Stimulated activated CD4-positive, alpha-beta T cell treated with anti-CD3 and anti-CD28 coated beads, Interleukin-4, amount 100 ng/mL, for 24 hours (primary cell): ENCODE data around the gene ABLIM2.
"Not testable (repeated sequence)": the region's sequence is repeated elsewhere in the genome, so short reads cannot be mapped to it uniquely, and the experiment has no call there.

ENCODE experiments used
- DNase-seq: peaks from one replicate; pipeline ENCODE4 v3.0.0-alpha.2; 2020

Gene ABLIM2

DNA sequence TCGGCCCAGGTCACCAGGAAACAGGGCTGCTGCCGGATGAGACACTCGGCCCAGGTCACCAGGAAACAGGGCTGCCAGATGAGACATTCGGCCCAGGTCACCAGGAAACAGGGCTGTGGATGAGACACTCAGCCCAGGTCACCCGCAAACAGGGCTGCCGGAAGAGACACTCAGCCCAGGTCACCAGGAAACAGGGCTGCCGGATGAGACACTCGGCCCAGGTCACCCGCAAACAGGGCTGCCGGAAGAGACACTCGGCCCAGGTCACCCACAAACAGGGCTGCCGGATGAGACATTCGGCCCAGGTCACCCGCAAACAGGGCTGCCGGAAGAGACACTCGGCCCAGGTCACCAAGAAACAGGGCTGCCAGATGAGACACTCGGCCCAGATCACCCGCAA is 240.4 kb downstream of the ABLIM2 start:
- DNase-seq: not testable (repeated sequence)

DNA sequence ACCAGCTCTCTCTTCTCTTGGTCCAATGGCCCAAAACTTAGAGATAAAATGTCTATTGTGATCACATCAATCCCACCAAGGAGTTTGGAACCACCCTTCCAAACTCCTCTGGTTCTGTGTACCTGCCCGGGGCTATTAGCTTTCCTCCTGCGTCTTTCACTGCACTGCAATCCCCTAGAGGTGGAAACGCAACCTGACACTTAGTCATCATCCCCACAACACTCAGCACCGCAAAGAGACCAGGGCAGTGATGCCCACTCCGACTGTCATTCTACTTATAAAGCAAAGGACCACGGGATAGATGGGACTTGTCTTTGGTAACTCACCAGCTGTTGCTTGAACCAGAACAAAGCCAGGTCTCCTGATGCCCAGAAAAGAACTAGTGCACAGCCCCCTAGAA is 240.9 kb downstream of the ABLIM2 start:
- DNase-seq: no peak

DNA sequence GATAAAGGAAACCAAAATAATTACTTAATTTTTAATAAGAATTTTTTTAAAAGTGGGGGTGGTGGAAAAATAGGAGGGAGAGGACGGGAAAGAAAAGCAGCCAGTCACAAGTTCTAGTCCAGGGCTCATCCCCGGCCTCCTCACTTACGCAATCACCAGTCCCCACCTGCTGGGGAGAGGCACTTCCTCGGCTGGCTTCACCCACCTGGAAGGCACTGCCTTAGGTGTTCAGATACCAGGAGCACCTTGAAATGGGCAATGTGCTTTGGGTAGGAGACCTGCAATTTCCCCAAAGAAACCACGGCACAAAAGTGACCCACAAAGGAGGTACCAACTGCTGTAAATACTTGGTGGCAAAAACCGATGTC is 242.8 kb downstream of the ABLIM2 start:
- no peak for DNase-seq
